ENCODE data around the gene SLC6A11. TPM values are rescaled to one million over a fixed set of nuclear protein-coding genes. Genes with fewer than 3 reads are reported as not detected.

SLC6A11 gene
- total RNA-seq, 1 experiment from 2014 or later, result 0.05 TPM

- Histone ChIP-seq H3K4me3 (no peak overlapping the region), H3K36me3 (no peaks in the 10 kb centered on the region), H3K27ac (no peak overlapping the region), H3K4me1 (replicated peaks) (no peaks in the 10 kb centered on the region), H3K27me3 (replicated peaks) (peaks cover 4% of the 10 kb centered on the region; the same call in 1 of the 2 replicates), H3K9me3 (replicated peaks) (no peaks in the 10 kb centered on the region)
- no peak for DNase-seq (ENCODE audit: low read depth in 1 of 2, low spot score in 2 of 2)
Observed at GRCh38 chr3:10778492-10779292, 37.3 kb upstream of the SLC6A11 start.

GRCh38 chr3:10779293-10779805, 36.7 kb upstream of the SLC6A11 start:
- Histone ChIP-seq H3K4me3 (no peak overlapping the region), H3K4me1 (replicated peaks) (no peaks in the 10 kb centered on the region), H3K27me3 (replicated peaks) (peaks cover 4% of the 10 kb centered on the region; the same call in 1 of the 2 replicates), H3K36me3 (no peaks in the 10 kb centered on the region), H3K9me3 (replicated peaks) (no peaks in the 10 kb centered on the region), H3K27ac (no peak overlapping the region)
- no peak for DNase-seq (ENCODE audit: low read depth in 1 of 2, low spot score in 2 of 2)

- H3K27ac ChIP-seq, result no peak overlapping the region
- no peaks in the 10 kb centered on the region for H3K4me1 ChIP-seq (replicated peaks)
- H3K27me3 ChIP-seq (replicated peaks), result peaks cover 4% of the 10 kb centered on the region; the same call in 1 of the 2 replicates
- H3K36me3 ChIP-seq, result no peaks in the 10 kb centered on the region
- no peaks in the 10 kb centered on the region for H3K9me3 ChIP-seq (replicated peaks)
- no peak for DNase-seq (ENCODE audit: low read depth in 1 of 2, low spot score in 2 of 2)
- no peak overlapping the region for H3K4me3 ChIP-seq
Observed at GRCh38 chr3:10780243-10780642, 35.8 kb upstream of the SLC6A11 start.

DNA sequence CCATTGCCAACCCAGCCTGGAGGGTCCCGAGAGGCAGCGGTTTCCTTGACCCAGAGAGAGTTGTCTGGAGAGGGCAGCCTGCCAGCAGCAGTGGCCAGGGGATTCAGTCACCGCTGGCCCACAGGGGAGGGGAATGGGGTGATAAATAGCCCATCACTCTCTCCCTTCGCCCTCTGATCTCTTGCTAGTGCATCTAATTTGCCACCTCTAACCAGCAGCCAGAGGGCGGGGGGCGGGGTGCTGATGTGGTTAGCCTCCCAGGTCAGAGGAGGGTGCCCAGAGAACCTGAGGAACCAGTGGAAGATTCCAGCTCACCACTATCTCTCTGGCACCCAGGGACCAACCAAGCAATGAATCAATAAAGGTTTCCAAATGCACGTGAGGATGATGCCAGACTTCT, 35.1 kb upstream of the SLC6A11 start:
- DNase-seq (ENCODE audit: low read depth in 1 of 2, low spot score in 2 of 2), result no peak
- H3K9me3 ChIP-seq (replicated peaks), result no peaks in the 10 kb centered on the region
- no peak overlapping the region for H3K4me3 ChIP-seq
- peaks cover 4% of the 10 kb centered on the region; the same call in 1 of the 2 replicates for H3K27me3 ChIP-seq (replicated peaks)
- H3K4me1 ChIP-seq (replicated peaks), result no peaks in the 10 kb centered on the region
- H3K36me3 ChIP-seq, result no peaks in the 10 kb centered on the region
- H3K27ac ChIP-seq, result no peak overlapping the region

DNA sequence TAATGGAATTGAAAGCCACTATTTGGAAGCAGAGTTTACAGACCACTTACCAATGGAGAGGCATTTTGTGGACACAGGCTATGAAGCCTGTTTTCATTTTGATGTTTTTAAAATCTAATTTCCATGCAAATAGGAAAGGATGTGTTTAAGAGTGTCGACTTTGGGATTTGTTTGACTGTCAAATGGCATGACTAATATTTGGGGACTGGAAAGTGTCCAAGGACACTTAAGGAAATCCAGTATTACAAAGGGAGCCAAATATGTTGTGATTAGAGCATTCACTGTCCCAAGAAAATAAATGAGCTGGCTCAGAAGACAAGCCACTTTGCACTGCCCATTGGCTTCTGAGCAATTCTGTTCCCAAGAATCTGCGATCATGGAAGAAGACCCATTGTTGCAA, 34.0 kb upstream of the SLC6A11 start:
- Histone ChIP-seq H3K27me3 (replicated peaks) (peaks cover 4% of the 10 kb centered on the region; the same call in 1 of the 2 replicates), H3K27ac (no peak overlapping the region), H3K4me1 (replicated peaks) (no peaks in the 10 kb centered on the region), H3K4me3 (no peak overlapping the region), H3K9me3 (replicated peaks) (no peaks in the 10 kb centered on the region), H3K36me3 (no peaks in the 10 kb centered on the region)
- no peak for DNase-seq (ENCODE audit: low read depth in 1 of 2, low spot score in 2 of 2)

GRCh38 chr3:10783360-10784351, 32.4 kb upstream of the SLC6A11 start:
- Histone ChIP-seq H3K36me3 (no peaks in the 10 kb centered on the region), H3K27ac (no peak overlapping the region), H3K4me3 (no peak overlapping the region), H3K27me3 (replicated peaks) (peaks cover 4% of the 10 kb centered on the region; the same call in 1 of the 2 replicates), H3K4me1 (replicated peaks) (no peaks in the 10 kb centered on the region), H3K9me3 (replicated peaks) (no peaks in the 10 kb centered on the region)
- peak in 1 of 2 experiments; percentile 7 for DNase-seq (ENCODE audit: low read depth in 1 of 2, low spot score in 2 of 2)

DNA sequence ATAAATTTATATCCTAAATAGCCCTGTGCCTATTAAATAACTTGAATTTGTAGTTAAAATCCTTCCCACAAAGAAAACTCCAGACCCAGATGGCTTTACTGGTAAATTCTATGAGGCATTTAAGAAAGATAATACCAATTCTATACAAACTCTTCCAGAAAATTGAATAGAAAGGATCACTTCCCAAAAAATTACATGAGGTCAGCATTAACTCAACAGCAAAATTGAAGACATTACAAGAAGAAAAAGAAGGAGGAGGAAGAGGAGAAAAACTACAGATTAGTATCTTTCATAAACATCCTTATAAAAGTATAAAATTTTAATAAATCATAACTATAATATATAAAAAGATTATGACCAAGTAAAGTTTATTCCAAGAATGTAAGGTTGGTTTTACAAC, 29.4 kb upstream of the SLC6A11 start:
- Histone ChIP-seq H3K9me3 (replicated peaks) (no peaks in the 10 kb centered on the region), H3K36me3 (no peaks in the 10 kb centered on the region), H3K4me1 (replicated peaks) (no peaks in the 10 kb centered on the region), H3K4me3 (no peak overlapping the region), H3K27me3 (replicated peaks) (peaks cover 7% of the 10 kb centered on the region; the same call in 1 of the 2 replicates), H3K27ac (no peak overlapping the region)
- no peak for DNase-seq (ENCODE audit: low read depth in 1 of 2, low spot score in 2 of 2)

DNA sequence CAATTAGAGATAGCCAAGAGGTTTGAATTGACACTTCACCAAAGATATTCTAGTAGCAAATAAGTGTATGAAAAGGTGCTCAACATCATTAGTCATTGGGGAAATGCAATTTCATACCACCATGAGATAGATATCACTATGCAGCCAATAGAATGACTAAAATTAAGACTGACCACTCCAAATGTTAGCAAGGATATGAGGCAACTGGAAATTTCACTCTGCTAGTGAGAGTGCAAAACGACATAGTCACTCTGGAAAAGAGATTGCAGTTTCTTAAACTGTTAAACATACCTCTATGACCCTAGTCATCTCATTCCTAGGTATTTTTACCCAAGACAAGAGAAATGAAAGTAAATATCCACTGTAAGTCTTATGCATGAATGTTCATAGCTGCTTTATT, 27.6 kb upstream of the SLC6A11 start:
- DNase-seq (ENCODE audit: low read depth in 1 of 2, low spot score in 2 of 2), result no peak
- H3K27me3 ChIP-seq (replicated peaks), result peaks cover 3% of the 10 kb centered on the region; the same call in 1 of the 2 replicates
- H3K36me3 ChIP-seq, result no peaks in the 10 kb centered on the region
- H3K4me3 ChIP-seq, result no peak overlapping the region
- no peak overlapping the region for H3K27ac ChIP-seq
- no peaks in the 10 kb centered on the region for H3K4me1 ChIP-seq (replicated peaks)
- H3K9me3 ChIP-seq (replicated peaks), result no peaks in the 10 kb centered on the region

- Histone ChIP-seq H3K9me3 (replicated peaks) (no peaks in the 10 kb centered on the region), H3K27me3 (replicated peaks) (peaks cover 3% of the 10 kb centered on the region; the same call in 1 of the 2 replicates), H3K4me1 (replicated peaks) (no peaks in the 10 kb centered on the region), H3K4me3 (no peak overlapping the region), H3K27ac (no peak overlapping the region), H3K36me3 (no peaks in the 10 kb centered on the region)
- DNase-seq (ENCODE audit: low read depth in 1 of 2, low spot score in 2 of 2), result no peak
Observed at GRCh38 chr3:10790713-10791112, 25.3 kb upstream of the SLC6A11 start.

DNA sequence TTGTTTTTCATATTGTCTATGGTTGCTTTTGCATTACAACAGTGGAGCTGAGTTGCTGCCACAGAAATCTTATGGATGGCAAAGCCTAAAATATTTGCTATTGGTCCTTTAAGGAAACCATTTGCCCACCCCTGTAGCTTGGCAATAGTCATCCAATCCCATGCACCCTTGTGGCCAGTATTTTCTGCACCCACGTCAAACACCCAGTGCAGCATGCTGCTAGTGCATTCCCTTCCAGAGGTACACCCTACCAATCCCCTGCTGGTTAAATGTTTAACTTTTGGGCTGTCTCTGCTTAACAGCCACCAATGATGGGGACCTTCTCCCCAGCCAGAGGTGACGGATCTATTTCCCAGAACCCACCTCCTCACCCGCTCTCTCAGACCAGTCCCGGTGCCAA, 23.8 kb upstream of the SLC6A11 start:
- no peak overlapping the region for H3K4me3 ChIP-seq
- no peaks in the 10 kb centered on the region for H3K36me3 ChIP-seq
- H3K4me1 ChIP-seq (replicated peaks), result no peaks in the 10 kb centered on the region
- no peak overlapping the region for H3K27ac ChIP-seq
- H3K27me3 ChIP-seq (replicated peaks), result peaks cover 3% of the 10 kb centered on the region; the same call in 1 of the 2 replicates
- no peak for DNase-seq (ENCODE audit: low read depth in 1 of 2, low spot score in 2 of 2)
- H3K9me3 ChIP-seq (replicated peaks), result no peaks in the 10 kb centered on the region

- Histone ChIP-seq H3K4me1 (replicated peaks) (no peaks in the 10 kb centered on the region), H3K27ac (no peak overlapping the region), H3K9me3 (replicated peaks) (no peaks in the 10 kb centered on the region), H3K4me3 (no peak overlapping the region), H3K36me3 (no peaks in the 10 kb centered on the region), H3K27me3 (replicated peaks) (no peaks in the 10 kb centered on the region; the same call in 1 of the 2 replicates)
- no peak for DNase-seq (ENCODE audit: low read depth in 1 of 2, low spot score in 2 of 2)
Observed at GRCh38 chr3:10798600-10799367, 17.2 kb upstream of the SLC6A11 start.

GRCh38 chr3:10804183-10804648, 11.8 kb upstream of the SLC6A11 start:
- H3K27me3 ChIP-seq (replicated peaks), result no peaks in the 10 kb centered on the region; the same call in 1 of the 2 replicates
- H3K4me3 ChIP-seq, result no peak overlapping the region
- H3K9me3 ChIP-seq (replicated peaks), result no peaks in the 10 kb centered on the region
- no peaks in the 10 kb centered on the region for H3K36me3 ChIP-seq
- H3K4me1 ChIP-seq (replicated peaks), result no peaks in the 10 kb centered on the region
- DNase-seq (ENCODE audit: low read depth in 1 of 2, low spot score in 2 of 2), result no peak
- no peak overlapping the region for H3K27ac ChIP-seq

GRCh38 chr3:10806006-10806405, 10.0 kb upstream of the SLC6A11 start:
- Histone ChIP-seq H3K36me3 (no peaks in the 10 kb centered on the region), H3K27ac (no peak overlapping the region), H3K4me1 (replicated peaks) (no peaks in the 10 kb centered on the region)

More at GRCh38 chr3:10806006-10806405, 10.0 kb upstream of the SLC6A11 start:
- DNase-seq (ENCODE audit: low read depth in 1 of 2, low spot score in 2 of 2), result no peak
- no peaks in the 10 kb centered on the region for H3K9me3 ChIP-seq (replicated peaks)
- H3K27me3 ChIP-seq (replicated peaks), result no peaks in the 10 kb centered on the region; the same call in 1 of the 2 replicates
- no peak overlapping the region for H3K4me3 ChIP-seq
